CD1c-positive myeloid dendritic cell (primary cell): Measurements from ENCODE around the gene CLCN2.

ENCODE experiments used
- DNase-seq: peaks from one replicate; pipeline ENCODE4 v3.0.0-alpha.2; 2016; ENCODE audit errors: extremely low spot score

Gene CLCN2

DNA sequence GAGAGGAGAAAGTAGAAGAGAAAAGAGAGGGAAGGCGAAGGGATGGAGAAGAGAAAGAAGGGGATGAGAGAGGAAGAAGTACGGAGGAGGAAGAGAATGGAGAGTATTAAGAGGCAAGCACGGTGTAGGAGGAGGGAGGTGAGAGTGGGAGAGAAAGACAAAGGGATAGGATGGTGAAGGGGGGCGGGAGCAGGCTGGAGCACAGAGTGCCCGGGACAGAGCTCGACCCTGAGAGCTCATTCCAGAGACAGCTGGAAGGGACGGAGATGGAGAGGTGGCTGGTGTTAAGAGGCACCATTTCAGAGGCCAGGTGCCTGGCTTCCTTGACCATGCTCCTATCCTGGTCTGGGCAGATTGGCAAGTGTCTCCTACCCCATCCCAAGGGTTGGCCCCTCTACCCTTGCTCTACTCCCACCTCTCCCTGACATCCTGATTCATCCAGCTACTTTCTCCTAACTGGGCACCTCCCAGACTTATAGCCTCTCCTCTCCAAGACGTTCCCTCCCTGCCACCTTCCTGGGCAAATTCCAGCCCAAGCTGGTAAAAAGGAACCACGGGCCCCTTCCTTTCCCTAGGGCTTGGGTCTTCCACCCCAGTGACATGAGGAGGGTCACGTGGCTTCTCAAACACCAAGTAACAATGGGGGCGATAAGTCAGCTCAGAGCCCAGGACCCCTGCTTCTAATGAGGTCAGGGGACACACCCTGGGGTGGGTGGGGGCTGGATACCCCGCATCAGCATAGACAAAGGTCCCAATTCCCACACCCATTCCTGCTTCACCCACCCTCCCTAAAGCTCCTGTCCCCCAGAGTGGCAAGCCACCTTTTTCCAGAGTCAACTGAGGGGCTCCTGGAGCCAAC, 1.1 kb downstream of the CLCN2 start:
- no peak for DNase-seq

DNA sequence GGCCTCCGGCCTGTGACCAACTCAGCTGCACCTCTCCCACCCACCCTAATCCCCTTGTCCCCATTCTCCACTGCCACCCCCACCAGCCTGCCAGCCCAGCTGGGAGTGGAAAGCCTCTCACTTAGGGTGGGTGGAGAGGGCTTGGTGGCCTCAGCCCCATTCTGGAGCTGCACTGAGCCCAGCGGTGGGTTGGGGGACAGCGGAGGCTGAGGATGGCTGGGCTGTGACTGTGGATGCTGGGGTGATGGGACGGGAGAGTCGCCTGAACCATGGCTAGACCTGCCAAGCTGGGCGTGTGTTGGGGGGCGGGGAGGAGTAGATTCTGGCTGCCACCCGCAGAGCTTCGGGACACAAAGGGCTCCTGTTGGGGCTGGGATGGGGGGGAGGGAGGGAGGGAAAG, 1.8 kb downstream of the CLCN2 start:
- DNase-seq, result no peak

DNA sequence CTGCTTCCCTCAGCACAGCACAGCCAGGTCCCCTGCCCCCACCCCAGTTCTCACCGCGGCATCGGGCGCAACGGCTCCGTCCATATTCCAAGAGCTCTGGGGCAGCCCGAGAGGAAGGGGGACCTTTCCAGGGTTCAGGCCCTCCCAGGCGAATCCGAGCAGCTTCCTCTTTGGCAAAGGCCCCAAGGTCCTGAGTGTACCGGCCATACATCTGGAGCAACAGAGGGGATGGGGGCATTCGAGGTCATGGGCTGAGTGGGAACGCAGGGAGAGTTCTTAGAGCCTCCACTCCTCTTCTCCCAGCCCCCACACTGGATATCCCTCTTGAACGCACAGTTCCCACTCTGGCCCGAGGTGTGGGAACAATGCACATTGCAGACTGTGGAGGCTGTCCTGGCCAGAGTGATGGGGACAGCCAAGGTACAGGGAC, 2.5 kb downstream of the CLCN2 start:
- DNase-seq, result no peak

- DNase-seq, result no peak
Measured at GRCh38 chr3:184358124-184358767, 3.2 kb downstream of the CLCN2 start.

- DNase-seq, result no peak
Measured at GRCh38 chr3:184357248-184358123, 3.9 kb downstream of the CLCN2 start.

DNA sequence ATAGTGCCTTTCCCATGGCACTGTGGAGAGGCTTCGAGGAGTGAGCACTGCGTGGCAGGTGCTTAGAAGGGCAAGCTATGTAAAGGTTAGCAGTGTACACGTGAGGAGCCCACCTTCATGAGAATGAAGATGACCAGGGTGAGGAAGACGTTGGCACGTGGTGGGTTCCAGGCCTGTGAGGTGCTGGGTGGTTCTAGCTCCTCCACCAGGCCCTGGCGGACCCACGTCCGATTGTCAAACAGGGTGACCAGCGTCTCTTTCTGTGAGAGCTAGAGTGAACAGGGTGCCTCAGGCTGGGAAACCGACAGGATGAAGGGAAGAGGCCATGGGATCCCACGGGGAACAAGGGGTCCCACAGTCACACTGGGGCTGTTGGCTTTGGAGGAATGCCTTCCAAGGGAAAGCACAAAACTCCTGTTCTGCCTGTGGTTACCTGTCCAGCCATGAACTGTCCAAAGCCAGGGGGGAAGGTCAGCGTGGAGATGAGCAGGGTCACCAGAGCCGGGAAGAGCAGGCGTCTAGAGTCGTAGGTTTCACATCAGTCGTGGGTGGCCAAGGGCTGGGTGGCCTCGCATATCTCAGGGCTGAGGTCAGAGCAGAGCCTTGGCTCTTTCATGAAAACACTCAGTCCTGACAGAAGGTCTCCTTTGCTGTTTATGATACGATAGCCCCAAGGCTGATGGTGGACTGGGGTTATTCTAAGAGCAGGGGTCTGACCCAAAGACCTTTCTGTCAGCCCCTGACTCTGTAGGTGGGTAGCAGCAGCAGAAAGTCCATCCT, 6.0 kb downstream of the CLCN2 start:
- no peak for DNase-seq

GRCh38 chr3:184354754-184355153, 6.7 kb downstream of the CLCN2 start:
- DNase-seq, result no peak

- DNase-seq, result peak; percentile 41
Measured at GRCh38 chr3:184354121-184354728, 7.2 kb downstream of the CLCN2 start.

DNA sequence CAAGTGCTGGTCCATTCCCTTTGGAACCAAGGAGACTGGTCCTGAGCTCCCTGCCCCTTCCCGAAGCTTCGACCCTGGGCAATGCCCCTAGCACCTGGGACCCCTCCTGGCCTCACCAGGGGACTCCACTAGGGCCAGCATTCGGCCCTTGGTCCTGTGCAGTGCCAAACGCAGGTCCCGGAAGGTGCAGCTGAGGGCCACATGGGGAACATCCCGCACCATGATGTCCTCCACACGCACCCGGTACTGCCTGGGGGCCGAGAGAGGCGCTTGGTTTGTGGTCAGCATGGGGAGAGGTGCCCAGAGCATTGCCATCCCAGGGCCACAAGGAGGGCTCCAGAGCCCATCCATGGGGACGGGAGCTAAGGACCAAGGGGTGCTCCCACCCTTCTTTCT, 7.9 kb downstream of the CLCN2 start:
- no peak for DNase-seq

DNA sequence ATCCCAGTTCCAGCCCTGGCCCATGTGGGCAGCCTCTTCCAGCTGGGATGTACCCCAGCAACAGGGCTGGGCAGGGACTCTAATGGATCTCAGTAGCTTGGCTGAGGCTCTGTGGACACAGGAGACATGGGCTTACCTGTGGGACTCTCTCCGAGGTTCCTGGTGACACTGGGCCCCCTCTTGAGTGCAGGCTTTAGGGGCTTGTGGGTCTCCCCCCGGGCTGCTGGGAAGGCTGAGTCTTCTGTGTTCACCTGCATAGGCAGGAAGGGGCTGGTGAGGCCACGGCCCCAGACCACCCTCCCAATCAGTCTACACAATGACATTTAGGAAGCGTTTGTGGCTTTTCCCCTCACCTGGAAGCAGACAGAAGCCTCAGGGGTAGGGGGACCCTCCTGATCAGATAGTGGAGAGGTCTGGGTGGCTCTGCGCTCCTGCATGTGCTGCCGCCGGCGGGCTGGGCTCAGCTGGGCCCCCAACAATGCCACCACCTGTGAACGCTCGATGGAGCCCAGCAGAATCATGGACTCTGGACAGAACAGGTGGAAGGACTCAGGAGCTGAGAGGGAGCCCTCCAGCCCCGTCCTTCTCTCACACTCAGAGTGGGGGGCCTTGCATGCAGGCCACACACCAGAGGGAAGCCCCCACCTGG, 8.4 kb downstream of the CLCN2 start:
- no peak for DNase-seq

DNA sequence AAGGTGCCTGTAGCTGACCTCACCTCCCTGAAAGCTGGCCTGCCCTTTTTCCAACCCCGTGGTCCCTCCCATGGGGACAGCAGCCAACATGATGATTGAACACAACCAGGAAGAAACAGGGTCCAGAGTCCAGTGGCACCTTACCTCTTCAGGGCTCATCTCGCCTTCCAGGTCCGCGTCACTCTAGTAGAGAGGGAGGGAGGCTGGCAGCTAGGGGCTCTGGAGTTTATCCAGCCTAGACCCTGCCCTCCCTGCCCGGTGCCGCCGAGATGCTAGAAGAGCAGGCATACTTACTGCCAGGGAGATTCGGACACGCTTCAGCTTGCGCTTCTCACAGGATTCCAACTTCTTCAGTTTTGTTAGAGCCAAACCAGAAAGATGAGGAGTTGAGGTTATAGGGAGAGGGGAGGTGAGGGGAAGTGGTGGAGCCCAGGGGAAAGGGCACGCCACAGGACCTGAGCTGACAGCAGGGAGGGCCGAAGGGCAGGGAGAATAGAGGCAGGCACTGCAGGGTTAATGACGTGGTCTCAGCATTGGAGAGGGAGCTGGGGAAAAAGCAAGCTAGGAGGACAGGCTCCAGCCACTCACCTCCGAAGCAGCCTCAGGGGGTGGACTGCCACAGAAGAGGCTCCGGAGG, 9.1 kb downstream of the CLCN2 start:
- no peak for DNase-seq

- no peak for DNase-seq
Measured at GRCh38 chr3:184351511-184352148, 9.8 kb downstream of the CLCN2 start.

GRCh38 chr3:184350618-184351017, 10.8 kb downstream of the CLCN2 start:
- no peak for DNase-seq

DNA sequence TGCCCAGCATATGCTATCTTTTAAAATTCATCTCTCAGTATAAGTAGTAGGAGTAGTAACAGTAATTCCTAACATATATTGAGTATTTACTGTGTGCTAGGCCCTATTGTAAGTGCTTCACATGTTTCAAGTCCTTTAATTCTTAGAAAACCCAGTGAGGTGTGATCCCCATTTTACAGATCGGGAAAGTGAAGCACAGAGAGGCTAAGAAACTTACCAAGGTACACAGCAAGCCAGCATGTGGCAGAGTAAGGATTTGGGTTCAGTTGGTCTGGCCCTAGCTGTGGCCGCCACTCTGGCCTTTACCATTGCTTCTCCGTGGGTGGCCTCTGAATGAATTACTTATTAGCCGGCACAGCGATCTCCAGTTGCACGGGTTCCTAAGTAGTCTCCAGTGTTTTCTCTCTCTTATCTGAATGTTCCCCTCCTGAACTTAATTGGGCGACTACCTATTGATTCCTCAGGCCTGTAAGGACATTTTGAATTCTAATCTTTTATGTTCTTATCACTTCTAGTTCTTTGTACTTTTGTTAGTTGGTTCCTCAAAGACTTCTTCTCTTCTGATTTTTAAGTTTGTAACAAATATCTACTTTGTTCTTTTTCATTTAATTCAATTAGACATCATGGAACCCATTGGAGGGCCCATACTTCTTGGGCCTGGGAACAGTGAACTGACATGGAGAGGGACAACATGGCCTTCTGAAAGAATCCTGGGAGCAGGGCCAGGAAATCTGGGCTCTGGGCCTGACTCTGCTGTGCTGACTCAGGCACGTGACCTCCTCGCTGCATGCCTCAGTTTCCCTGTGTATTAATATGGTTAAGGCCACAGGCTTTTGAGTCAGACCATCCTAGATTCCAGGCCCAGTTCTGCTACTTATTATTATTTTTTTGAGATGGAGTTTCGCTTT, 11.6 kb downstream of the CLCN2 start:
- no peak for DNase-seq

DNA sequence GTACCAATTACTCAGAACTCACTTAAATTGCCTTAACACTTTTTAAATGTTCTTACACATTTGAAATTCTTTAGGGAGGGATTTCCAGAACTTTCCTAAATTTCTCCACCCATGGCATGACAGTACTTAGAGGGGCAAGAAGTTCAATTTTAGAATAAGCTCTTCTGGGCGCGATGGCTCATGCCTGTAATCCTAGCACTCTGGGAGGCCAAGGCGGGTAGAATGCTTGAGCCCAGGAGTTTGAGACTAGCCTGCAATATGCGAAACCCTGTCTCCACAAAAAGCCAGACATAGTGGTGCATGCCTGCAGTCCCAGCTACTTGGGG, 13.4 kb downstream of the CLCN2 start:
- DNase-seq, result no peak

- DNase-seq, result no peak
Measured at GRCh38 chr3:184347321-184348056, 13.9 kb downstream of the CLCN2 start.

DNA sequence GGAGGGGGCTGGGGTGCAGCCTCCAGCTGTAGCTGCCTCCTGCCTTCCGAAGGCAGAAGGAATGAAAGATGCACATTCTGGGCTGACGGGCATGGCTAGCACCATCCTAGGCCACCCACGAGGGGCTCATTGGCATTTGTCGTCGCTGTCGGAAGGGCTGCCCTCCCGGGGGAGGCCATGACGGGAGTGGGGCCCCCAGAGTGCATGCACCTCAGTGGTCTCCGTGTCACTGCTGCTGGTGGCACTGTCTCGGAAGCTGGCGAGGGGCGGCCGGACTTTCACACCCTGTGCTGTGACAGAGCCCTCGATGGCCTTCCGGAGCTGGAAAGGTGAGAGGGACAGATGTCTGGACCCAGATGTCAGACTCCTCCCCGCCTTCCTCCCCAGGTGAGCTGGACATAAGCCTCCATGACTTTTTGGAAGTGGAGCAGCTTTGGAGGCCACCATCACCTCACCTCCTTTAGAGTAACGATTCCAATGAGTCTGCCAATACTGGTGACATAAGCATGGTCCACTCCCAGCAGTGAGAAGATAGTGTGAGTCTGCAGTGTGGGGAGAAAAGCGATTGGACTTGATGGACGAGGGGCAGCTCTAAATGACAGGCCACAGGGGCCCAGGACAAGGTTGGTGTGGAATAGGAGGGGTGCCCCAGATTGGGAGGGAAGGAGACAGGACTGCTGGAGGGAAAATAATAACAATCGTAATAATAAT, 14.8 kb downstream of the CLCN2 start:
- no peak for DNase-seq
